G401.6 (cell line): ENCODE data around the gene PRUNE2.

ENCODE experiments used
- FAIRE-seq: peaks from 2 replicates; lab custom pipeline; 2012; peaks lifted over from hg19 to GRCh38; lab: Jason Lieb, UNC

Gene PRUNE2

GRCh38 chr9:76654575-76654974, 251.3 kb downstream of the PRUNE2 start:
- no peak for FAIRE-seq

DNA sequence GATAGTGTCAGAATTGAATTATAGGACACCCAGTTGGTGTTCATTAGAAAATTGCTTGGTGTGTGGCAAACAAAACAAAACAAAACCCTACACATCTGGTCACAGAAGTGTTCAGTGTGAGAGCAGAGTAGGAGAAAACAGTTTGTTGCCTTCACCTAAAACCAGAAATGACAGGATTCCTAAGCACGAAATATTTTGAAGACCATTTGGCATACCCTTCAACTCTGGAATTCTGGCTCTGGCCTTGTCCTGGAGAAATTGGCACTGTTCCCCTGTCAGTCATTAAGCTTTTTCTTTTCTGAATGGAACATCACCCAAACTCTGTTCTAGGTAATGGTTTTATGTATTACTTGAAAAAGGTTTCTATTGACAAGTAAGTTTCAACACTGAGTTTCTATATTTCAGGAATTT, 251.9 kb downstream of the PRUNE2 start:
- FAIRE-seq, result no peak

GRCh38 chr9:76652894-76653293, 253.0 kb downstream of the PRUNE2 start:
- no peak for FAIRE-seq

- no peak for FAIRE-seq
These were observed 254.7 kb downstream of the PRUNE2 start for GRCh38 chr9:76651119-76651705.

- no peak for FAIRE-seq
These were observed 255.2 kb downstream of the PRUNE2 start for GRCh38 chr9:76650692-76651091.

DNA sequence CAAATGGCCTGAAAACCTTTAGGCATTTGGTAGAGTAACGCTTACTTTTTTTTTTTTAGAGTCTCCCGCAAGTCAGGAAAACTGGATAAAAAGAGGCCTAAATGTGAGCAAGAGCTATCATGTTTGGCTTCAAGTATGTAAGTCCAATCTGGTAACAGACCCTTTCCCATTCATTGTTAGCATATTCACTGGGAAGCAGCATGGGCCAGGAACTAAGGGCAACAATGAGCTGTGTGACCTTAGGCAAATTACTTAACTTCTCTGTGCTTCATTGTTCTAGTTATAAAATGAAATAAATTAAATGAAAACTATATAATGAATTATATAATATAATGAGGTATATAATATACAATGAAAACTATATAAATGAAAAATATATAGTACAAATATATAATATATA, 256.0 kb downstream of the PRUNE2 start:
- peak; percentile 88 for FAIRE-seq

GRCh38 chr9:76646249-76646648, 259.7 kb downstream of the PRUNE2 start:
- no peak for FAIRE-seq

DNA sequence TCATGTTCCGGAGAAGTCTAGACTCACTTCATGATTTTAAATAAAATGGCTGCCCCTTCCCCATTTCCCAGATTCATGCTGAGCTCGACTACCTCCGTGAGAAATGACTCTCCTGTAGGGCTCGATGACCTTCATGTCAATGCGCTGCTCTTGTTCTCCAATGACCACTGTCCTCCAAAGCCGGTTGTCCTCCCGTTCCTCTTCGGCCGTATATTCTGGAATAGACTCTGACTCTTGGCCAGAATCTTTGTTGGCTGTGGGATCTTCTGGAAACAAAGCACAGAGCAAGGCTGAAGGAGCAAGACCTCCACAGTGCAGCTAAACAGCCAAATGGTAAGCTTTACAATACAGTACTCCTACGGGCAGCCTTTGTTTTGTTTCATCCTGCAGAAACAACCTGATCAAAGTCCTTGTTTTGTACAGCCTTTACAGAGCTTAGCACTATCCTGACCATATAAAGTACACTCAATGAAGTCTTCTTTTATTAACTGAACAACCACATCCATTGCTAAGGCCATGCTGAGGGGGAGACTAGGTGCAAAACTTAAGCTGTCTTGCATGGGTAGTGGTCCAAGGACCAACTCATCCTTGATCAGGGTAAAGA, 261.2 kb downstream of the PRUNE2 start:
- no peak for FAIRE-seq

GRCh38 chr9:76644171-76644570, 261.7 kb downstream of the PRUNE2 start:
- FAIRE-seq, result no peak

DNA sequence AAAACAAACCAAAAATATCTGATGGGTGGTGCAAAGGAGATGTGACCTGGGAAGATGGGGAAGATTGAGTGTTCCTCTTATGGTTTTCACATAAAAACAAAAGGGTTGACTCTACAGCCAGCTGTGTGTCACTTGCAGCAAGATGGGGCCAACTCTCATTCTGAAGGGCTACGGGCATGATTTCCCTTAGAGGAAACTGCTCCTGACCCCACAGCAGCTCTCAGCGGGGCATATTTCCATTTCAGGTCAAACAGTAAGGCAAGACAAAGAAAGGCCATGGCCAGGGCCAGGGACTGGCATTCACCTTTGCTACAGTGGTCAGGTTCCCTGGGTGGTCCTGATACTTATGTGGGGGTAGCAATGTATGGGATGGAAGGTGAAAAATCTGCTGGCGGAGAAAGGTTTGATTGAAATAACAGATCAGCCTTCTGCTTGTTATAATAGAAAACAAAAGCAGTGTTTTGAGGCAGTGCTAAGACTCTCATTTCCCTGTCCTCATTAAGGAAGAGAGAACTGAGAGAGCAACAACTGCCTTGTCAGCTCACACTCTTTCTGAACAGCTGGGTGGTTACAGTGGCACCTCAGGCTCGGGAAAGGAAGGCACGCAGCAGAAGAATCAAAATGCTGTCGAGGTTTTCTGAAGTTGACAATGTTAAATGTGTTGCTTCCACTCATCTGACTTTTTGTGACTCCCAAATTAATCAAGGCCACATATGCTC, 262.4 kb downstream of the PRUNE2 start:
- no peak for FAIRE-seq

DNA sequence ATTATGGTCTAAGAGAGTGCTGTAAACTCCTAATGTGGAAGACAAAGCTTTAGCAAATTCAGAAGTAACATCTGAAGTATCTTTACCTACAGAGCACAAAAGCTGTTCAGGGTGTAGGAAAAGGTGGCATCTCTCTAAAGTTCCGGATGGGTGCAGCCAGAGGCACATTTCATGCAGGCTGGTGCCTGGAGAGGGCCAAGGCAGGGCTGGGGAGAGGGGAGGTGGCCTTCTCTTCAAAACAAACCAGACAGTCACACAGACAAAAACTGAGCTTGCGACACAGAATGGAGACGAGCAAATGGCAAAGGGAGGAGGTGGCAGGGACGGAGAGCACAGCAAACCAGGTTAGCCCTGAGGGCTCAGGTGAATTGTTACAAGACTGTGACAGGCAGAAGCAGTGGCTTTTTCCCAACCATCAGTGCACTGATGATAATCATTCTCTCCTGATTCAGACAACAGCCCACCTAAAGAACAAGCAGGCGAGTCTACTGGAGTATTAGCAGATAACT, 263.2 kb downstream of the PRUNE2 start:
- no peak for FAIRE-seq

DNA sequence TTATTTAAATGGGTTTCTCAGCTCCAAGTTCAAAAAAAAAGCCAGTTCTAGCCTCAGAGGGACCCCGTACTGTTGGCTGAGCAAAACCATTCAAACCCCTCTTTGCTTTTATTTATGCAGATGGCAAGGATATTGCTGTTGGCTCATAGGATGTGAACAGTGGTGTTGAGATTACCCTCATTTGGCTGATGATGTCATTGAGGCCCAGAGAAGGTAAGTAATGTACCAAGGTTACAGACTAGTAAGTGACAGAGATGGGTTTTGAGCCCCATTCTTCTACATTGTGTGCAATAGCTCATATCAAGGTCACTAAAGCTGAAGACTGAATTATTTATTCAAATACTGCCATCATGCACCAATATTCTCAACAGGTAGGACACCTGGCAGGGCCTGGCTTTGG, 263.8 kb downstream of the PRUNE2 start:
- no peak for FAIRE-seq

DNA sequence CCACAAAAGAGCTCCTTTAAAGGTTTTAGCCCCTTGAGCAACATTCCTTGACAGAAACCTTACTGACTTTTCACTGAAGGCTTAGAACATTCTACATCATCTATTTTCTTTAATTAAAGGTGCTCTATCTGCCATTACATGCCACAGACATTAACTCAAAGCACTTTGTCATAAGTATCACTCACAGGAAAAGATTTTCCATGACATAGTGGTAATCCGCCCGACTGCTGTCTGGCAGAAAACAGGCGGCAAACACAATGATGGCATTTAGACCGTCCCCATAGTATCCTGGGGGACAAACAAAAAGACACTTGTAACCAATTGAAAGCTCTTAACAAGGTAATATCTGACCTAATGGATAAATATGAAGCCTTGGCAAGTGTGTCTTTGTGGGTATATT, 267.9 kb downstream of the PRUNE2 start:
- no peak for FAIRE-seq

GRCh38 chr9:76637416-76637815, 268.5 kb downstream of the PRUNE2 start:
- no peak for FAIRE-seq

DNA sequence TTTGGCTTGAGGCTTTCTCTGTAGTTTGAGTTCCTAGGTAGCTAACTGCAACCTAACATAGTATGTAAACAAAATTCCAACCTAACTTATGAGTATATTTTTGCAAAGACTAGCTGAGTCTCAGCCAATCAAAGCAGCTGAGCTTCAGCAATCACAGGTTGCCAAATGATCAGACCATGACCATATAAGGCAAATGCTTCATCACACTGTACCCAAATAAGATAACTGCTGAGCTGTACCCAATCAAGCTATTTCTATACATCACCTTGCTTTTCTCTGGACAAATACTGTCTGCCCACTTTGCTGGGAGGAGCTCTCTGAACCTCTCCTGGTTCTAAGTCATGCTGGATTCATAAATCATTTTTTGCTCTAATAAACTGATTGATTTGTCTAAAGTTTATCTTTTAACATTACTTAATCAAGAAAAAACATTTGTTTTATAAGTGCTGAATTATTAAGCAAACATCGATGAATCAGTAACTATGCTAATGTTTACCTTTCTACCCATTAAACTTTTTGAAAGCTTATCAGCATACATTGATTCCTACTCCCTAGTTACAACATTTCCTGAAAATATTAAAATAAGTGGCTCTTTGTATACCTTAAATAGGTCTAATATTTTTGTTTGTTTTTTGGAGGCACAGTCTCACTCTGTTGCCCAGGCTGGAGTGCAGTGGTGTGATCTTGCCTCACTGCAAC, 271.4 kb downstream of the PRUNE2 start:
- no peak for FAIRE-seq

- no peak for FAIRE-seq
These were observed 275.0 kb downstream of the PRUNE2 start for GRCh38 chr9:76630916-76631315.

DNA sequence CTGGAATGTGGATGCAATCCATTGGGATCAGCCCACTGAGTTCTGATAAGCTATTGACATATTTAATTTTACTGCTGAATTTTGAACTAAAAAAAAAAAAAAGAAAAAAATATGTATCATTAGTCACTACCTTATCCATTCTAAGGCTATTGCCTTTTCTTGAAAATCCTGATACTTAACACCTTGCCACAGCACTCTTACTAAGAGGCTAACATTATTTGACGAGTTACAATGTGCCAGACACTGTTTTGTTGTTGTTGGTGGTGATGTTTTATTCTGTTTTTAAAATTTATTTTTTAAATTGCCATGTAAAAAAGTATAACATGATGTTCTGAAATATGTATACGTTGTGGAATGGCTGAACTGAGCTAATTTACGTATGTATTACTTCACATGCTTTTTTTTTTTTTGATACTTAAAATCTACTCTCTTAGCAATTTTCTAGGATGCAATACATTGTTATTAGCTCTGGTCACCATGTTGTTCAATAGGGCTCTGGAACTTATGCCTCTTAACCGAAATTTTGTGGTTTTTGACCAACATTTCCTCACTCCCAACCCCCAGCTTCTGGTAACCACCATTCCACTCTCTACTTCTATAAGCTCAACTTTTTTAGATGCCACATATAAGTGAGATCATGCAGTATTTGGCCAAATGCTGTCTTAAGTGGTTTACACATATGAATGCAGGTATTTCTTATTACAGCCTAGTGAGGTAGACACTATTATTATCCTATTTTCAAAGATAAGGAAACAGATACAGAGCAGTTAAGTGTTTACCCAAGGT, 276.5 kb downstream of the PRUNE2 start:
- no peak for FAIRE-seq

GRCh38 chr9:76628155-76628554, 277.8 kb downstream of the PRUNE2 start:
- FAIRE-seq, result no peak

DNA sequence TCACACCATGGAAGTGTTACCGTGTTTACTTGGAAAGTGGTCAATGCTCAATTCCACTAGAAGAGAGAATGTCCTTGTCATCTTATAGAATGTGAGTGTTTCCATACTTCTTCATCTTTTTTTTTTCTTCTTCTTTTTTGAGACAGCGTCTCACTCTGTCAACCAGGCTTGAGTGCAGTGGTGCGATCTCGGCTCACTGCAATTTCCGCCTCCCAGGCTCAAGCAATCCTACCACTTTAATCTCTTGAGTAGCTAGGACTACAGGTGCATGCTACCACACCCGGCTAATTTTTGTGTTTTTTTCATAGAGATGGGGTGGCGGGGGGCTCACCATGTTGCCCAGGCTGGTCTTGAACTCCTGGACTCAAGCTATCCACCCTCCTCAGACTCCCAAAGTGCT, 278.9 kb downstream of the PRUNE2 start:
- no peak for FAIRE-seq

- no peak for FAIRE-seq
These were observed 279.8 kb downstream of the PRUNE2 start for GRCh38 chr9:76626141-76626540.

DNA sequence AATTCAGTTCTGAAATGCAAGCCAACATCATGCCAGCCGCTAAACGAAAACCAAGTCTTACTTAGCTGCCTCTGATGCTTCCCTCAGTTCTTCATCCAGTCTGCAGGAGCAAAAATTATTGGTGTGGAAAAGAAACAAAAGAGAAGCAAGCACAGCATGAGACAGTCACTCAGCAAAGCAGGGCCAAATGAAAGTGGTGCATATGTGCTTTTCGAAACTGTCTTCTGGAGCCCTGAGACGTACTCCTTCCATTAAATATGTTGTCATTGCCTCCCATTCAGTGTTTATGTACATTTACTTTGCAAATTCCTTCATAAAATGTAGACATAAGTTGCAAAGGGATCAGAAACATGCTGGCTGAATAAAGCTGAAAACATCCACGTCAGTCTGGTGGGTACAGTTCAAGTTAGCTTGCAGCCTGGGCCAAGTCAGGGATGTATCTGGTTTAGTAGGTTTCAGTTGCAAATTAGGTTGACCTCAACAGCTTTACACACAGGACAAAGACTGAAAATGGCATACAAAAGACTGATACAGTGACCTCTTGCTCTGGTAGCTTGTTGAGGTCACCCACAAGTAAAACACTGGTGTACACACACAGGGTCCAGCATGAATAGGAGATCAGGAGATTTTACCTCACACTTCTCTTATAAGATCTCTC, 281.4 kb downstream of the PRUNE2 start:
- no peak for FAIRE-seq

GRCh38 chr9:76620996-76621395, 284.9 kb downstream of the PRUNE2 start:
- FAIRE-seq, result no peak
